CD4-positive, alpha-beta T cell (primary cell): Measurements from ENCODE around the gene HAX1. TPM values are rescaled to one million over a fixed set of nuclear protein-coding genes. Genes with fewer than 3 reads are reported as not detected.
A peak's percentile ranks its signal among the peaks of the same experiment; 100 is the strongest.

Source experiments
- ATAC-seq: fragments of 200-7000 bp; cut with Tn5 transposase; one replicate; pipeline ENCODE4 v1.10.0; 2022; ENCODE audit warnings: mild to moderate bottlenecking; ENCODE audit not compliant: poor library complexity
- CTCF ChIA-PET: fragments of 350-600 bp; sonication (Branson Sonifier 250); formaldehyde crosslinking; loops from one replicate; lab custom pipeline; 2021; ENCODE audit warnings: antibody characterized with exemption, inconsistent platforms; lab: Charles Lee
- POLR2A ChIA-PET: fragments of 350-600 bp; sonication (Branson Sonifier 250); formaldehyde crosslinking; loops from one replicate; lab custom pipeline; 2021; ENCODE audit warnings: antibody characterized with exemption, inconsistent platforms; lab: Charles Lee
- DNase-seq, 14 experiments: peaks; one replicate each; pipeline ENCODE4 v3.0.0-alpha.2; 2013 to 2020; ENCODE audit warnings: mixed read lengths in 2 of 14
- H3K27ac ChIP-seq, 2 donors: one replicate each; pipeline versions ENCODE4 v1.5.1 to v1.7.0; 2013; ENCODE audit warnings: low read length in 2 of 2, low read depth in 1 of 2, mild to moderate bottlenecking in 1 of 2
- H3K27me3 ChIP-seq, 2 experiments: 1 replicate in 1 of 2; 2 replicates in 1 of 2; pipeline versions ENCODE4 v1.6.1 to v1.7.0; 2013; ENCODE audit warnings: low read length in 2 of 2, control low read depth in 1 of 2, mild to moderate bottlenecking in 1 of 2, moderate library complexity in 1 of 2; ENCODE audit not compliant: insufficient read depth in 2 of 2, control insufficient read depth in 1 of 2
- H3K36me3 ChIP-seq: one replicate; pipeline ENCODE4 v1.6.1; 2013; ENCODE audit warnings: low read length, control low read depth; ENCODE audit not compliant: insufficient read depth
- H3K4me1 ChIP-seq: one replicate; pipeline ENCODE4 v1.6.1; 2013; ENCODE audit warnings: low read length, control low read depth; ENCODE audit not compliant: insufficient read depth
- H3K4me3 ChIP-seq: one replicate; pipeline ENCODE4 v1.5.1; 2013; ENCODE audit warnings: mild to moderate bottlenecking, low read length, moderate library complexity
- H3K9me3 ChIP-seq, 2 experiments: 1 replicate in 1 of 2; 2 replicates in 1 of 2; pipeline versions ENCODE4 v1.6.1 to v1.7.0; 2013; ENCODE audit warnings: low read length in 2 of 2, mild to moderate bottlenecking in 2 of 2, control low read depth in 1 of 2, moderate library complexity in 1 of 2; ENCODE audit not compliant: control insufficient read depth in 1 of 2, insufficient read depth in 1 of 2
- H3K27ac Mint-ChIP-seq: one replicate; pipeline ENCODE4 v1.8.0; 2020; ENCODE audit warnings: mixed read lengths
- H3K27me3 Mint-ChIP-seq: one replicate; pipeline ENCODE4 v1.8.0; 2021; ENCODE audit warnings: mixed read lengths
- H3K36me3 Mint-ChIP-seq: one replicate; pipeline ENCODE4 v1.8.0; 2021; ENCODE audit warnings: low read depth, mixed read lengths
- H3K4me1 Mint-ChIP-seq: one replicate; pipeline ENCODE4 v1.8.0; 2021; ENCODE audit warnings: low read depth, mixed read lengths
- H3K4me3 Mint-ChIP-seq: one replicate; pipeline ENCODE4 v1.8.0; 2020; ENCODE audit warnings: mild to moderate bottlenecking, mixed read lengths
- H3K9me3 Mint-ChIP-seq: one replicate; pipeline ENCODE4 v1.8.0; 2020; ENCODE audit warnings: mixed read lengths
- CTCF ChIP-seq: fragments of 200-600 bp; IDR thresholded peaks from one replicate; pipeline ENCODE4 v1.8.0; 2022; ENCODE audit warnings: antibody characterized with exemption, mild to moderate bottlenecking
- intact Hi-C, 2 experiments: fragments of 100-400 bp; cut with DNase I in 1 of 2; cut with micrococcal nuclease in 1 of 2; formaldehyde crosslinking; loops; one replicate each; pipeline versions ENCODE4 v1.15.1 to v1.9.0; 2023 to 2025; cut with DNase I, micrococcal nuclease
- total RNA-seq, 174 experiments: library from RNA in 2 of 174; stranded (reverse) in 2 of 174; gene quantifications; one replicate each; pipeline ENCODE4 v1.2.3 and lab custom pipeline; 2021 to 2026

The HAX1 gene
- total RNA-seq, 2 experiments from 2014 or later, result 57.5 to 62.5 TPM

- no peak for ATAC-seq
- ChIA-PET CTCF (interaction anchor here (3.4 to 5.2 kb wide), 2 partner anchors 12 to 20 kb away, joined by 23 to 61 read pairs; no protein-coding TSS in a partner anchor), POLR2A (interaction anchor here (1.1 to 6.6 kb wide), 2 partner anchors 13 to 21 kb away, joined by 3 to 94 read pairs; no protein-coding TSS in a partner anchor)
- peaks cover 24% of the 10 kb centered on the region for H3K36me3 Mint-ChIP-seq
- Histone ChIP-seq H3K9me3 (no peaks in the 10 kb centered on the region), H3K27ac (no peak overlapping the region), H3K4me3 (no peak overlapping the region), H3K27me3 (no peaks in the 10 kb centered on the region), H3K36me3 (no peaks in the 10 kb centered on the region), H3K4me1 (peaks cover 40% of the 10 kb centered on the region)
- H3K4me3 Mint-ChIP-seq, result peak overlapping the region; percentile 94
- intact Hi-C loops, result loop anchor here (10.0 kb wide), 2 partner anchors 221 to 761 kb away; no protein-coding TSS in a partner anchor
- no peak for DNase-seq
- no peak overlapping the region for H3K27ac Mint-ChIP-seq
- no peaks in the 10 kb centered on the region for H3K9me3 Mint-ChIP-seq
- no peaks in the 10 kb centered on the region for H3K27me3 Mint-ChIP-seq
- no peak for TF ChIP-seq CTCF
- peaks cover 26% of the 10 kb centered on the region for H3K4me1 Mint-ChIP-seq
Measured at GRCh38 chr1:154323493-154323892, 51.1 kb downstream of the HAX1 start.

- Mint-ChIP-seq H3K9me3 (no peaks in the 10 kb centered on the region), H3K4me1 (peaks cover 29% of the 10 kb centered on the region), H3K36me3 (peaks cover 26% of the 10 kb centered on the region), H3K27me3 (no peaks in the 10 kb centered on the region), H3K27ac (peak overlapping the region; percentile 90), H3K4me3 (peak overlapping the region; percentile 94)
- intact Hi-C loops, result loop anchor here (1.0 to 10.0 kb wide), 6 partner anchors 11 to 761 kb away; partner anchors contain the start of gene UBAP2L (in 1 of the 2)
- no peak overlapping the region for H3K27ac ChIP-seq
- H3K4me1 ChIP-seq, result peaks cover 45% of the 10 kb centered on the region
- H3K9me3 ChIP-seq, result no peaks in the 10 kb centered on the region
- CTCF ChIA-PET, result interaction anchor here (1.3 to 5.2 kb wide), 3 partner anchors 11 to 79 kb away, joined by 3 to 61 read pairs (median 23); no protein-coding TSS in a partner anchor
- H3K27me3 ChIP-seq, result no peaks in the 10 kb centered on the region
- POLR2A ChIA-PET, result interaction anchor here (1.0 to 6.6 kb wide), 5 partner anchors 12 to 83 kb away, joined by 3 to 94 read pairs (median 3); no protein-coding TSS in a partner anchor
- H3K36me3 ChIP-seq, result peaks cover 3% of the 10 kb centered on the region
- no peak for TF ChIP-seq CTCF
- H3K4me3 ChIP-seq, result peak overlapping the region; percentile 70
- DNase-seq, result peak in 1 of 14 experiments; percentile 35
- no peak for ATAC-seq
Measured at GRCh38 chr1:154324241-154324640, 51.8 kb downstream of the HAX1 start.

- H3K36me3 ChIP-seq, result peaks cover 9% of the 10 kb centered on the region
- TF ChIP-seq CTCF, result peak; percentile 95
- Mint-ChIP-seq H3K4me3 (peak within 1 kb of the TSS; percentile 94), H3K27me3 (no peaks in the 10 kb centered on the region), H3K9me3 (no peaks in the 10 kb centered on the region), H3K36me3 (peaks cover 33% of the 10 kb centered on the region), H3K27ac (peak within 1 kb of the TSS; percentile 90), H3K4me1 (peaks cover 36% of the 10 kb centered on the region)
- intact Hi-C loops, result loop anchor here (1.0 to 10.0 kb wide), 8 partner anchors 10 to 760 kb away; partner anchors contain the start of genes UBAP2L (in 2 of the 2) and UBE2Q1 (in 1 of the 2)
- peak within 1 kb of the TSS; percentile 70 for H3K4me3 ChIP-seq
- CTCF ChIA-PET, result interaction anchor here (1.3 to 5.2 kb wide), 5 partner anchors 11 to 154 kb away, joined by 3 to 61 read pairs (median 4); no protein-coding TSS in a partner anchor
- peaks cover 52% of the 10 kb centered on the region for H3K4me1 ChIP-seq
- H3K27ac ChIP-seq, result peak within 1 kb of the TSS; percentile 80 to 86
- DNase-seq (peak; percentile 68 to 90 (median 74)), ATAC-seq (peak; percentile 57)
- no peaks in the 10 kb centered on the region for H3K9me3 ChIP-seq
- POLR2A ChIA-PET, result interaction anchor here (0.5 to 6.6 kb wide), 8 partner anchors 11 to 115 kb away, joined by 3 to 94 read pairs (median 3); no protein-coding TSS in a partner anchor
- H3K27me3 ChIP-seq, result no peaks in the 10 kb centered on the region
Measured at GRCh38 chr1:154324669-154325582, 52.5 kb downstream of the HAX1 start, which contains the start of gene ATP8B2. Gene ATP8B2 (plus strand): TSS chr1:154325525. CDS start chr1:154328142, 2,617 bp downstream.
